ENCODE results near the gene CDH22.
A peak's percentile ranks its signal among the peaks of the same experiment; 100 is the strongest.

CDH22 gene

GRCh38 chr20:46133886-46134654 is 174.2 kb downstream of the CDH22 start:
- DNase-seq: no peak

GRCh38 chr20:46132705-46133120 is 175.6 kb downstream of the CDH22 start:
- peak; percentile 76 for DNase-seq

- no peak for DNase-seq
Observed at GRCh38 chr20:46131396-46131795, 176.9 kb downstream of the CDH22 start.

GRCh38 chr20:46130534-46130933 is 177.8 kb downstream of the CDH22 start:
- DNase-seq: no peak

- DNase-seq: no peak
Observed at GRCh38 chr20:46129955-46130481, 178.3 kb downstream of the CDH22 start.

- peak; percentile 27 for DNase-seq
Observed at GRCh38 chr20:46128310-46129151, 179.8 kb downstream of the CDH22 start.

- DNase-seq: no peak
Observed at GRCh38 chr20:46127396-46128010, 180.8 kb downstream of the CDH22 start.

- DNase-seq: no peak
Observed at GRCh38 chr20:46126440-46127056, 181.8 kb downstream of the CDH22 start.

Measured in stimulated activated CD4-positive, alpha-beta T cell treated with anti-CD3 and anti-CD28 coated beads, Interleukin-15, amount 100 ng/mL, for 24 hours (primary cell).